ENCODE measurements around the gene MBD3. TPM values are rescaled to one million over a fixed set of nuclear protein-coding genes. Genes with fewer than 3 reads are reported as not detected.

Gene MBD3
- total and polyA plus RNA-seq, 2 of the 4 experiments (the other 2 are of a cell fraction), result 42.5 to 66.3 TPM

- TF ChIP-seq ELK1 (IDR thresholded peaks at IDR 0.05; ENCODE audit: borderline replicate concordance, low read depth, low read length), result no peak
These were observed 39.0 kb upstream of the MBD3 start (continued) for GRCh38 chr19:1631557-1632100.

- H3K18ac ChIP-seq (ENCODE audit: low read depth, low read length), result no peak overlapping the region
- H3K23ac ChIP-seq (ENCODE audit: low read depth, low read length), result no peak overlapping the region
- H4K20me1 ChIP-seq (ENCODE audit: insufficient read depth, low read length), result peaks cover 27% of the 10 kb centered on the region
- H2AK9ac ChIP-seq (replicated peaks; ENCODE audit: low read depth, low read length, poor library complexity), result no peak overlapping the region
- no peaks in the 10 kb centered on the region for H3K9me1 ChIP-seq (ENCODE audit: insufficient read depth, low read length)
- no peak overlapping the region for H4K8ac ChIP-seq (ENCODE audit: low read depth in 2 of 2, low read length in 2 of 2)
- no peak overlapping the region for H2AFZ ChIP-seq (replicated peaks; ENCODE audit: low read length, poor library complexity)
- no peak overlapping the region for H3K14ac ChIP-seq (replicated peaks; ENCODE audit: low read depth, low read length)
- H2BK120ac ChIP-seq (ENCODE audit: low read depth, low read length), result no peak overlapping the region
- no peak overlapping the region for H2AK5ac ChIP-seq (ENCODE audit: low read depth, low read length)
- ATAC-seq (ENCODE audit: low read depth) (no peak), DNase-seq (no peak)
- H3K4me2 ChIP-seq (ENCODE audit: low read depth, low read length), result no peak overlapping the region
- no peak overlapping the region for H4K5ac ChIP-seq (ENCODE audit: low read depth, low read length)
- ChIA-PET CTCF (no interaction called here), POLR2A (ENCODE audit: unreplicated experiment) (no interaction called here)
- H3K79me1 ChIP-seq (ENCODE audit: low read depth in 1 of 2, low read length in 2 of 2), result peaks cover 0 to 40% of the 10 kb centered on the region in 2 experiments; a peak in 3 of 4 replicates
- TF ChIP-seq CHD1 (IDR thresholded peaks at IDR 0.05; ENCODE audit: low read depth, low read length) (no peak), ELK1 (IDR thresholded peaks at IDR 0.05; ENCODE audit: borderline replicate concordance, low read depth, low read length) (no peak), RFX5 (IDR thresholded peaks at IDR 0.05; ENCODE audit: low read depth, low read length) (no peak), FOS (IDR thresholded peaks at IDR 0.05; ENCODE audit: low read depth, low read length) (no peak), MXI1 (IDR thresholded peaks at IDR 0.05; ENCODE audit: borderline replicate concordance, low read depth, low read length) (no peak), BHLHE40 (IDR thresholded peaks at IDR 0.05; ENCODE audit: low read depth, low read length) (no peak), MAFK (IDR thresholded peaks at IDR 0.05; ENCODE audit: low read depth, low read length) (no peak), MAZ (IDR thresholded peaks at IDR 0.05; ENCODE audit: borderline replicate concordance, low read depth, low read length) (no peak), RCOR1 (IDR thresholded peaks at IDR 0.05; ENCODE audit: insufficient replicate concordance, low read length) (no peak), SMC3 (IDR thresholded peaks at IDR 0.05; ENCODE audit: low read depth, low read length) (no peak)
- TF ChIP-seq, protein P1, sequence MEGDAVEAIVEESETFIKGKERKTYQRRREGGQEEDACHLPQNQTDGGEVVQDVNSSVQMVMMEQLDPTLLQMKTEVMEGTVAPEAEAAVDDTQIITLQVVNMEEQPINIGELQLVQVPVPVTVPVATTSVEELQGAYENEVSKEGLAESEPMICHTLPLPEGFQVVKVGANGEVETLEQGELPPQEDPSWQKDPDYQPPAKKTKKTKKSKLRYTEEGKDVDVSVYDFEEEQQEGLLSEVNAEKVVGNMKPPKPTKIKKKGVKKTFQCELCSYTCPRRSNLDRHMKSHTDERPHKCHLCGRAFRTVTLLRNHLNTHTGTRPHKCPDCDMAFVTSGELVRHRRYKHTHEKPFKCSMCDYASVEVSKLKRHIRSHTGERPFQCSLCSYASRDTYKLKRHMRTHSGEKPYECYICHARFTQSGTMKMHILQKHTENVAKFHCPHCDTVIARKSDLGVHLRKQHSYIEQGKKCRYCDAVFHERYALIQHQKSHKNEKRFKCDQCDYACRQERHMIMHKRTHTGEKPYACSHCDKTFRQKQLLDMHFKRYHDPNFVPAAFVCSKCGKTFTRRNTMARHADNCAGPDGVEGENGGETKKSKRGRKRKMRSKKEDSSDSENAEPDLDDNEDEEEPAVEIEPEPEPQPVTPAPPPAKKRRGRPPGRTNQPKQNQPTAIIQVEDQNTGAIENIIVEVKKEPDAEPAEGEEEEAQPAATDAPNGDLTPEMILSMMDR (conservative IDR thresholded peaks at IDR 0.05; ENCODE audit: low read depth, low read length), result no peak
- no peaks in the 10 kb centered on the region for H3K27me3 ChIP-seq (ENCODE audit: control insufficient read depth, insufficient read depth, low read length)
- no peak overlapping the region for H3K4me3 ChIP-seq (ENCODE audit: insufficient read depth, low read depth, low read length)
- H3K36me3 ChIP-seq (ENCODE audit: control insufficient read depth, insufficient read depth, low read length), result peaks cover 44% of the 10 kb centered on the region
- dilution Hi-C loops (cut with HindIII; ENCODE audit: low sequenced_read_pairs, unreplicated experiment), result no loop called here
- no peak overlapping the region for H3K27ac ChIP-seq (ENCODE audit: insufficient read depth, low read length)
- H2BK20ac ChIP-seq (ENCODE audit: low read depth, low read length), result no peak overlapping the region
- 92% methylated on average over 4 of the region's 17 CpGs; no CpG with 5 or more reads in 1 of the 2 experiments for WGBS, 2 experiments (ENCODE audit: extremely low coverage in 2 of 2, insufficient read length in 1 of 2)
- H3K9me3 ChIP-seq (ENCODE audit: control insufficient read depth, insufficient read depth, low read length), result peaks cover 2% of the 10 kb centered on the region; the same call in 1 of the 2 replicates
- no peak overlapping the region for H3K56ac ChIP-seq (ENCODE audit: extremely low read depth, insufficient read depth, low read length)
- no peak overlapping the region for H2BK5ac ChIP-seq (ENCODE audit: low read depth, low read length, poor library complexity, severe bottlenecking)
- no peaks in the 10 kb centered on the region for H3K4me1 ChIP-seq (ENCODE audit: control insufficient read depth, insufficient read depth, low read length)
- BruUV-seq (replicated peaks), result no TSS peak
- intact Hi-C loops (cut with micrococcal nuclease), result no loop called here
- no peak overlapping the region for H2BK15ac ChIP-seq (ENCODE audit: low read depth, low read length)
- H3K9ac ChIP-seq (ENCODE audit: low read depth, low read length), result no peak overlapping the region
- H3K4ac ChIP-seq (ENCODE audit: low read depth, low read length), result no peak overlapping the region
- in situ Hi-C loops (cut with MboI; ENCODE audit: low sequenced_read_pairs), result no loop called here
- no peak overlapping the region for H4K91ac ChIP-seq (ENCODE audit: insufficient read depth, low read depth, low read length)
These were observed 38.1 kb upstream of the MBD3 start for GRCh38 chr19:1630811-1631210.
